Neural cell (in vitro differentiated cells): ENCODE measurements around the gene AGXT2. TPM values are rescaled to one million over a fixed set of nuclear protein-coding genes. Genes with fewer than 3 reads are reported as not detected.

Experiments
- H2AFZ ChIP-seq: fragments of 200-600, 300-800 bp; sonication (generic), shearing (Covaris generic); 2 replicates; pipeline ENCODE4 v1.6.0; 2014; ENCODE audit warnings: low read depth, mild to moderate bottlenecking, antibody characterized with exemption, low read length, moderate library complexity
- H3F3A ChIP-seq: fragments of 200-600 bp; shearing (Covaris generic); 2 replicates; pipeline ENCODE4 v1.6.1; 2016; ENCODE audit warnings: mild to moderate bottlenecking, moderate library complexity, mixed read lengths, antibody characterized with exemption, low read length; ENCODE audit not compliant: insufficient read depth, poor library complexity, severe bottlenecking
- H3K27ac ChIP-seq: fragments of 200-600, 300-800 bp; sonication (generic), shearing (Covaris generic); 2 replicates; pipeline ENCODE4 v1.5.1; 2014; ENCODE audit warnings: mild to moderate bottlenecking, low read length, moderate library complexity
- H3K27me3 ChIP-seq: fragments of 300-800, 200-600 bp; sonication (generic), shearing (Covaris generic); 2 replicates; pipeline ENCODE4 v1.6.0; 2014; ENCODE audit warnings: mild to moderate bottlenecking, low read depth, low read length, moderate library complexity; ENCODE audit not compliant: insufficient read depth
- H3K36me3 ChIP-seq: fragments of 300-800, 200-600 bp; sonication (generic), shearing (Covaris generic); 2 replicates; pipeline ENCODE4 v1.5.1; 2014; ENCODE audit warnings: mild to moderate bottlenecking, antibody characterized with exemption, low read length, moderate library complexity; ENCODE audit not compliant: insufficient read depth
- H3K4me2 ChIP-seq: fragments of 300-800, 200-600 bp; sonication (generic), shearing (Covaris generic); 2 replicates; pipeline ENCODE4 v1.6.0; 2014; ENCODE audit warnings: mild to moderate bottlenecking, low read length
- H3K4me3 ChIP-seq: fragments of 300-800, 200-600 bp; sonication (generic), shearing (Covaris generic); 2 replicates; pipeline ENCODE4 v1.5.1; 2014; ENCODE audit warnings: mild to moderate bottlenecking, low read length, moderate library complexity
- H3K79me2 ChIP-seq: fragments of 200-600 bp; shearing (Covaris generic); replicated peaks from 2 replicates; pipeline ENCODE4 v1.6.0; 2014; ENCODE audit warnings: mild to moderate bottlenecking, low read length, moderate library complexity; ENCODE audit not compliant: insufficient read depth
- H3K9ac ChIP-seq: fragments of 300-800, 200-600 bp; sonication (generic), shearing (Covaris generic); 2 replicates; pipeline ENCODE4 v1.6.1; 2016; ENCODE audit warnings: mild to moderate bottlenecking, low read length, mixed read lengths
- H3K9me2 ChIP-seq: fragments of 200-600 bp; shearing (Covaris generic); 2 replicates; pipeline ENCODE4 v1.6.1; 2016; ENCODE audit warnings: mild to moderate bottlenecking, low read length, mixed read lengths; ENCODE audit not compliant: insufficient read depth
- H3K9me3 ChIP-seq: fragments of 200-600, 300-800 bp; sonication (generic), shearing (Covaris generic); 2 replicates; pipeline ENCODE4 v1.6.1; 2016; ENCODE audit warnings: mild to moderate bottlenecking, mixed run types, low read length, moderate library complexity, mixed read lengths
- H4K20me1 ChIP-seq: fragments of 200-600 bp; shearing (Covaris generic); 2 replicates; pipeline ENCODE4 v1.6.1; 2016; ENCODE audit warnings: mild to moderate bottlenecking, mixed run types; ENCODE audit not compliant: insufficient read depth
- CTCF ChIP-seq: fragments of 450-650 bp; IDR thresholded peaks from 2 replicates; pipeline ENCODE4 v1.5.1; 2014; ENCODE audit warnings: antibody characterized with exemption, mild to moderate bottlenecking, moderate library complexity; ENCODE audit not compliant: poor library complexity, severe bottlenecking
- EP300 ChIP-seq: fragments of 450-650 bp; conservative IDR thresholded peaks from 2 replicates; pipeline ENCODE4 v1.6.1; 2014; ENCODE audit warnings: antibody characterized with exemption, mild to moderate bottlenecking, moderate library complexity; ENCODE audit not compliant: poor library complexity, severe bottlenecking
- EZH2 ChIP-seq: fragments of 200-600, 300-800 bp; shearing (Covaris generic), sonication (generic); IDR thresholded peaks from 2 replicates; pipeline ENCODE4 v1.6.1; 2014; ENCODE audit warnings: antibody characterized with exemption, low read length, borderline replicate concordance, mild to moderate bottlenecking; ENCODE audit not compliant: insufficient read depth, poor library complexity, severe bottlenecking
- MXI1 ChIP-seq: fragments of 450-650 bp; conservative IDR thresholded peaks from 2 replicates; pipeline ENCODE4 v1.6.1; 2014; ENCODE audit warnings: antibody characterized with exemption, mild to moderate bottlenecking; ENCODE audit not compliant: poor library complexity, severe bottlenecking
- POLR2AphosphoS5 ChIP-seq: IDR thresholded peaks from 2 replicates; pipeline ENCODE4 v1.6.1; 2012
- RAD21 ChIP-seq: fragments of 450-650 bp; conservative IDR thresholded peaks from 2 replicates; pipeline ENCODE4 v1.6.1; 2014; ENCODE audit warnings: antibody characterized with exemption, mild to moderate bottlenecking, moderate library complexity
- SMC3 ChIP-seq: fragments of 450-650 bp; conservative IDR thresholded peaks from 2 replicates; pipeline ENCODE4 v1.6.1; 2014; ENCODE audit warnings: antibody characterized with exemption, mild to moderate bottlenecking, moderate library complexity; ENCODE audit not compliant: poor library complexity
- TAF1 ChIP-seq: IDR thresholded peaks from 2 replicates; pipeline ENCODE4 v1.6.1; 2012; ENCODE audit warnings: low read depth
- polyA plus RNA-seq: library from polyadenylated mRNA; depleted of rRNA; stranded (reverse); fragments of >200 nt; gene quantifications from 2 replicates; pipeline ENCODE4 v1.2.3, GENCODE V29; 2014
- TF ChIP-seq, protein P1 (sequence below): IDR thresholded peaks from 2 replicates; pipeline ENCODE4 v1.6.1; 2012; ENCODE audit warnings: borderline replicate concordance

The AGXT2 gene
- polyA plus RNA-seq, 1 donor from 2014 or later, result not detected

- Histone ChIP-seq H2AFZ (no peak overlapping the region), H3K9me3 (no peaks in the 10 kb centered on the region), H3K27me3 (no peaks in the 10 kb centered on the region), H3F3A (no peaks in the 10 kb centered on the region), H4K20me1 (no peaks in the 10 kb centered on the region), H3K9ac (no peak overlapping the region), H3K9me2 (no peaks in the 10 kb centered on the region), H3K4me3 (no peak overlapping the region), H3K36me3 (no peaks in the 10 kb centered on the region), H3K79me2 (no peaks in the 10 kb centered on the region), H3K27ac (no peak overlapping the region), H3K4me2 (no peak overlapping the region)
- TF ChIP-seq, protein P1, sequence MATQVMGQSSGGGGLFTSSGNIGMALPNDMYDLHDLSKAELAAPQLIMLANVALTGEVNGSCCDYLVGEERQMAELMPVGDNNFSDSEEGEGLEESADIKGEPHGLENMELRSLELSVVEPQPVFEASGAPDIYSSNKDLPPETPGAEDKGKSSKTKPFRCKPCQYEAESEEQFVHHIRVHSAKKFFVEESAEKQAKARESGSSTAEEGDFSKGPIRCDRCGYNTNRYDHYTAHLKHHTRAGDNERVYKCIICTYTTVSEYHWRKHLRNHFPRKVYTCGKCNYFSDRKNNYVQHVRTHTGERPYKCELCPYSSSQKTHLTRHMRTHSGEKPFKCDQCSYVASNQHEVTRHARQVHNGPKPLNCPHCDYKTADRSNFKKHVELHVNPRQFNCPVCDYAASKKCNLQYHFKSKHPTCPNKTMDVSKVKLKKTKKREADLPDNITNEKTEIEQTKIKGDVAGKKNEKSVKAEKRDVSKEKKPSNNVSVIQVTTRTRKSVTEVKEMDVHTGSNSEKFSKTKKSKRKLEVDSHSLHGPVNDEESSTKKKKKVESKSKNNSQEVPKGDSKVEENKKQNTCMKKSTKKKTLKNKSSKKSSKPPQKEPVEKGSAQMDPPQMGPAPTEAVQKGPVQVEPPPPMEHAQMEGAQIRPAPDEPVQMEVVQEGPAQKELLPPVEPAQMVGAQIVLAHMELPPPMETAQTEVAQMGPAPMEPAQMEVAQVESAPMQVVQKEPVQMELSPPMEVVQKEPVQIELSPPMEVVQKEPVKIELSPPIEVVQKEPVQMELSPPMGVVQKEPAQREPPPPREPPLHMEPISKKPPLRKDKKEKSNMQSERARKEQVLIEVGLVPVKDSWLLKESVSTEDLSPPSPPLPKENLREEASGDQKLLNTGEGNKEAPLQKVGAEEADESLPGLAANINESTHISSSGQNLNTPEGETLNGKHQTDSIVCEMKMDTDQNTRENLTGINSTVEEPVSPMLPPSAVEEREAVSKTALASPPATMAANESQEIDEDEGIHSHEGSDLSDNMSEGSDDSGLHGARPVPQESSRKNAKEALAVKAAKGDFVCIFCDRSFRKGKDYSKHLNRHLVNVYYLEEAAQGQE, result no peak
- TF ChIP-seq EZH2, result no peak
- TF ChIP-seq MXI1, result no peak
- no peak for TF ChIP-seq POLR2AphosphoS5
- no peak for TF ChIP-seq SMC3
- no peak for TF ChIP-seq EP300
- TF ChIP-seq RAD21, result no peak
- no peak for TF ChIP-seq CTCF
- TF ChIP-seq TAF1, result no peak
These were observed 47.2 kb upstream of the AGXT2 start for GRCh38 chr5:35094948-35095347.

DNA sequence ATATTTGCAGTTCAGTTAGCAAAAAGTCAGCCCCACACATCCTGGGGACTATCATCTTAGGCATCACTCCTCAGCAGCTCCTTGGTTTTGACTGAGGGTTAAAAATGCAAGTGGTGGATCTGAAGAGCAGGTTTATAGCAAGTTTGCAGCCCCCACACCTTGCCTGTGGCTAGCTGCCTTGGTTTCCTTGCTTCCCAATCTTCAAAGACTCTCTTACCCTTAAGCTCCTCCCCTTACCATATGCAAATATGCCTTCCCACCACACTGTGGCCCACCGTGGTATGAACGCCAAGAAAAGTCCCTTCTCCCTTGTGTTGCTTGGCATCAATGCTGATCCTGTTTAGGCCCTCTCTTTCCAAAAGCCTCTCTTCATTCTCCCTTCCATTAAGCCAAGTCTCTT, 45.0 kb upstream of the AGXT2 start:
- no peaks in the 10 kb centered on the region for H3K27me3 ChIP-seq
- no peak overlapping the region for H3K4me3 ChIP-seq
- no peak overlapping the region for H2AFZ ChIP-seq
- H3K27ac ChIP-seq, result no peak overlapping the region
- TF ChIP-seq POLR2AphosphoS5 (no peak), TAF1 (no peak), CTCF (no peak), RAD21 (no peak), EP300 (no peak), SMC3 (no peak), MXI1 (no peak), EZH2 (no peak)
- TF ChIP-seq, protein P1, result no peak
- no peaks in the 10 kb centered on the region for H3K79me2 ChIP-seq
- H3K4me2 ChIP-seq, result no peak overlapping the region
- no peaks in the 10 kb centered on the region for H3K9me2 ChIP-seq
- no peaks in the 10 kb centered on the region for H3F3A ChIP-seq
- no peaks in the 10 kb centered on the region for H3K36me3 ChIP-seq
- H3K9ac ChIP-seq, result no peak overlapping the region
- H4K20me1 ChIP-seq, result no peaks in the 10 kb centered on the region
- H3K9me3 ChIP-seq, result no peaks in the 10 kb centered on the region
